Measurements from ENCODE around the gene DDI1.

- TF ChIP-seq POLR2AphosphoS5 (IDR thresholded peaks at IDR 0.05) (no peak), CTCF (IDR thresholded peaks at IDR 0.05) (no peak), EP300 (IDR thresholded peaks at IDR 0.05) (no peak)
These were observed 7.3 kb downstream of the DDI1 start for GRCh38 chr11:104043678-104044239.
